SW 1271 (cell line): ENCODE results near the gene MLLT10.

Experiments
- DNase-seq, 2 experiments: peaks; one replicate each; lab custom pipeline; 2025; lab: John Stamatoyannopoulos, UW

MLLT10 gene

GRCh38 chr10:21732067-21732772, 198.2 kb downstream of the MLLT10 start:
- peak in 1 of 2 experiments; percentile 11 for DNase-seq

DNA sequence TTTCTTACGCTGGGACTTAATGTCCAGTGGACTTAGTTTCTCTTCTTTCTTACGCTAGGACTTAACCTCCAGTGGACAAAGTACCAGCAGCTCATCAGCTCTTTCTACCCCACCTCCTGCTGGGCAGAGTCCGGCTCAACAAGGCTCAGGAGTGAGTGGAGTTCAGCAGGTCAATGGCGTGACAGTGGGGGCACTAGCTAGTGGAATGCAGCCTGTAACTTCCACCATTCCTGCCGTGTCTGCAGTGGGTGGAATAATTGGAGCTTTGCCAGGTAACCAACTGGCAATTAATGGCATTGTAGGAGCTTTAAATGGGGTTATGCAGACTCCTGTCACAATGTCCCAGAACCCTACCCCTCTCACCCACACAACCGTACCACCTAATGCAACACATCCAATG, 199.7 kb downstream of the MLLT10 start:
- DNase-seq = no peak

DNA sequence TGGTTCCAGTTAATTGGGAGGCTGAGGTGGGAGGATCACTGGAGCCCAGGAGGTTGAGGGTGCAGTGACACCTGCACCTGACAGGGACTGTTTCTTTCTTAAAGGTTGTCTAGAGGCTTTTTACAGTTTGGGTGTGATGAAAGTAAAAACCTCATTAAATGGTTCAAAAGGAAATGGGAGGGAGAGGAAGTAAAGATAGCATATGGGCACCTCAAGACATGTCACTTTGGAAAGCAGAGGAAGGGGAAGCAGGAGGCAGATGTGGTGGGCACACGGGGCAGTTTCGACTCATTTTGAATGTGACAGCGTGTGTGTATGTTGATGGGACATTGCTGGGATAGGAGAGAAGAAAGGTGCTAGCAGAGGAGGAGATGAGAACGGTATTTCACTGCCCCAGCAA, 203.1 kb downstream of the MLLT10 start:
- DNase-seq = no peak

DNA sequence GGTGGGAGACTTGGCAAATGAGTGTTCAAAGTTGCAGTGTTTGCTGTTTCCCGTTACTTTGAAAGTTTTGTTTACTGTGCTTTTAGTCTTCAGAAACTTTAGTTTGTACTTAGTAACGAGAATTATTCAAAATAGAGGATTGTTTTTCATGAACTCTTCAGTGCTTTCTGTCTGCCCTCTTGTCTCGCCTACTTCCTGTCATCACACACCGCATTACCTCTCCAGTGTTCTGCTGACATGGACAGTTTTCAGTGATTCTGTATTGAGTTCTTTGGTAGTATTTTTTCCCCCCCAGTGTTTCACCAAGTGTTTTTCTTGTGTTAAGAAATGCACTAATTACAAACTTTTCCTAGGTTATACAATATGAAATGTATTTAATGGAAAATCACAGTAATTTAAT, 207.0 kb downstream of the MLLT10 start:
- no peak for DNase-seq

DNA sequence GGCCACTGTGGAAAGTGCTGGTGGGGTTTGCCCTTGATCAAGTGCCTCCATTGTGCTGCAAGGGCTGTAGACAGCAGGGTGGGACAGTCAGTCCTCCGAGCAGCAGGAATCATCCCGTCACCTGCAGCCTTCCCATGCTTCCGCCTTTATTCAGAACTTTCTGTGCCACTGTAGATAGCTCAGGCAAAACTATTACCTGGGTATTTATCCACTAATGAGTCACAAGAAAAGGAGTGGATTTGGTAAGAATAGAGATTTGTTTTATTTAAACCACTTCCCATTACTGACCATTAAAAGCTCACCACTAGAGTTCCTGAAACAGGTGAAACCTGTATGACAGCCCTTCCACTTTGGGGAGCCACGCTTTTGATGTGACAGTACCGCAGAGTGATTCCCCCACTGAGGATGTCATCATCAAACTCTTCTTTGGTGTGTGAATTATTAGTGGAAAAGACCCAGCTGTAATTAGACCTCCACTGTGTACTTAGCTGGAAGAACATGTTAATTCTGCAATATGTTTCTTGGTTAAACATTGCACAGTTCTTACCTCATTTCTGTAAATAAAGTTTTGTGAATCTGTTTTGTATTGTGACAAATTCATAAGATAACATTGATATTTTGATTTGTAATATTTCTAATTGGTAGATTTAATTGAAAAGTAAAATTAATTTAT, 208.8 kb downstream of the MLLT10 start:
- DNase-seq = no peak

GRCh38 chr10:21744223-21744622, 210.2 kb downstream of the MLLT10 start:
- DNase-seq = no peak

DNA sequence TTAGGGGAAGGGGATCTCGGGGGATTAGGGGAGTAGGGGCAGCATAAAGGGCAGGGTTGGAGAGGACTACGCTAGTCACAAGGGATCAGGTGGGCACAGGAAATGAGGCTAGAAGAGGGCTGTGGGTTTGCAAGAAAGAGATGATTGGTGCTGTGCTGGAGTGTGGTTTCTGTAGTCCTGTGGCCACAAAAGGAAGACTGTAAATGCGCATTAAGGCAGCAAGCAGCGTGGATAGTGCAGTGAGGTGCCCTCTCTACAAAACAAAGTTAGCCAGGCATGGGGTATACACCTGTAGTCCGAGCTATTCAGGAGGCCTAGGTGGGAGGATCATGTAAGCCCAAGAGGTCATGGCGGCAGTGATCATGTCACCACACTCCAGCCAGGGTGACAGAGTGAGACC, 212.1 kb downstream of the MLLT10 start:
- no peak for DNase-seq

DNA sequence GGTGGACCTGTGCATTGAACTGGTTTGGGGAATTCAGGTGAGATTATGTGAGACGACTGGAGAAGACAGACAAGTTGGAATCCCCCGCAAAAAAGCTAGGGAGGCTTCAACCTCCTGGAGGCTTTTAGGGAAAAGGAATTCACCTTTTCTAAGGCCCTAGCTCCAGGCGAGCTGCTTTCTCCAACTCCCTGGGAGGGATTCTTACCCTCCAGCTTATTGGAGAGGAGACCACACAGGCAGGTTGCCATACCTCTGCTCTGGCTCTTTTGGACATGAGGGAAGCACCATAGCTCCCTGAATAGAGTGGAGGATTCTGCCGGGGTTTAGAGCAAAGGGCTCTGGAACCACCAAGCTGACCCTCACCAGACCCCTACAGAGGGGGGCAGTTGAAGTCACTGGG, 213.8 kb downstream of the MLLT10 start:
- no peak for DNase-seq

DNA sequence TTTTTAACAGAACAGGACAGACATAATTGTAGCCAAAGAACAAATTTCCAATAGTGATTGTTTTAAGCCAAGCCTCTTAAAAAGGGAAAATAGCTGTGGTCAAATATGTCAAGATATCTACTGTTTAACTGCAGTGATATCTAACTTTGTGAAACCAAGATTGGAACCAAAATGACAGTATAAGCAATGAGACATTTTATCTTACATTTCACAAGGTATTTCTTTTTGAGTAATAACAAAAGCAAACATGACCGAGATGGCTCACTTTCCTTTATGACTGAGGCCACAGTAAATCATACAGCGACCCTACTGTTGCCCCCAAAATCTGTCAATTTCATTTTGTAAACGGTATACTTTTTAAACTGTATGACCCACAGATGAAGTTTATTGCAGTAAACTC, 215.8 kb downstream of the MLLT10 start:
- no peak for DNase-seq

GRCh38 chr10:21750424-21750823, 216.4 kb downstream of the MLLT10 start:
- no peak for DNase-seq

DNA sequence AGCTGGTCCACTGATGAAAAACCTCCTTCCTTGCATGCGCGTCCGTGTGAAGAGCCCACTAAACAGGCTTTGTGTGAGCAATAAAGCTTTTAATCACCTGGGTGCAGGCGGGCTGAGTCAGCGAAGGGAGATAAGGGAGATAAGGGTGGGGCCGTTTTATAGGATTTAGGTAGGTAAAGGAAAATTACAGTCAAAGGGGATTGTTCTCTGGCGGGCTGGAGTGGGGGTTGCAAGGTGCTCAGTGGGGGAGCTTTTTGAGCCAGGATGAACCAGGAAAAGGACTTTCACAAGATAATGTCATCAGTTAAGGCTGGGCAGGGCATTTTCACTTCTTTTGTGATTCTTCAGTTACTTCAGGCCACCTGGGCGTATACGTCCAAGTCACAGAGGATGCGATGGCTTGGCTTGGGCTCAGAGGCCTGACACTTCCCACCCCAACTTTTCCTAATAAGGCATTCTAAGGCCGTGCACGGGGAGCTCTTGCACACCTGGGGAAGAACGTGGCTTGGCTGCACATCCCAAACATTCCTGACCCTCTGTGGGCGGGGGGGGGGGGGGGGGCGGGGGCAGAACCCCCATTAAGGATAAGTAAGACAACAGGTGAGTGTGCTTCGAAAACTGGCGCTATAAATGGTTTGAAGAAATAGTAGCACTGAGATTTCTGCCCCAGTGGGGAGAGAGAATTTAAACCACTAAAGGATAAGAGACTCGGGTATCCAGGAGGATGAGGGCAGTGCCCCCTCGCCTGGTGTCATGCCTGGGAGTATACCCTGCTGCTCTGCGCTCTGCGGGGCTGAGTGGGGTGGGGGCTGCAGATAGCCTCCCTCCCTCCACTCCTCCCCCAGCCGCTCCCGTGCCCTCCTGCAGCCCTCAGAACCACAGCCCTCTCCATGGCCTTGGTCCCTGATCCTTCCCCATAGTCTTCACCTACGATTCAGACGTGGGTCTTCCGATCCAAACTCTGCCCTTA, 217.6 kb downstream of the MLLT10 start:
- DNase-seq = no peak

DNA sequence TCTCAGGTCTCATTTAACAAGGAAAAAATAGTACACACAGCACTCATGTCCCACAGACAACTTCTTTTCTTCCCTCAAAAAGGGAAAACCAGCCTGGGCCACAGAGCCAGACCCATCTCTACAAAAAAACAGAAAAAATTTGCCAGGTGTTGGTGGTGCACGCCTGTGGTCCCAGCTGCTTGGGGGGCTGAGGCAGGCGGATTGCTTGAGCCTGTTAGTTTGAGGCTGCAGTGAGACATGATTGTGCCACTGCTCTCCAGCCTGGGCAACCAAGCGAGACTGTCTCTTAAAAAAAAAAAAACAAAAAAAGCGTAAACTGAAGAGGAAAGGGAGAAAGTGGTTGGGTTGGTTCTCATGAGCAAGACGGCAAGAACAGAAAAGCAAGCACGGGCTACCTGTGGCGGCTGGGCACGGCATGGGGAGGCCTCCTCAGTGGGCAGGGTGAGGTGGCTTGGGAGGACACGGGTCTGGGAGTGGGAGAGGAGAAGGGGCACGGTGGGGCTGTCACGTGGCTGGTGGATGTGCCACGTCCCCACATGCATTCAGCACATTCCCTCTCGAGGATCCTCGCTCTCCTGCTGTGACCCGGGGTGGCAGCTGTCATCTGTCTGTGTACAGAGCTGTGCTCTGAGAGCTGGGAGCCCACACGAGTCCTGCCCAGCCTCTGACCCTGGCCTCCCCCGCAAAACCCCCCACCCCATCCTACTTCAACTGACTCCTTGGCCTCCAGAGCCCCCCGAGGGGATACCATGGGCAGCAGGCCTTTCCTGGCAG, 219.7 kb downstream of the MLLT10 start:
- DNase-seq = no peak

GRCh38 chr10:21754410-21755011, 220.5 kb downstream of the MLLT10 start:
- DNase-seq = no peak

GRCh38 chr10:21756707-21757106, 222.7 kb downstream of the MLLT10 start:
- DNase-seq = no peak

DNA sequence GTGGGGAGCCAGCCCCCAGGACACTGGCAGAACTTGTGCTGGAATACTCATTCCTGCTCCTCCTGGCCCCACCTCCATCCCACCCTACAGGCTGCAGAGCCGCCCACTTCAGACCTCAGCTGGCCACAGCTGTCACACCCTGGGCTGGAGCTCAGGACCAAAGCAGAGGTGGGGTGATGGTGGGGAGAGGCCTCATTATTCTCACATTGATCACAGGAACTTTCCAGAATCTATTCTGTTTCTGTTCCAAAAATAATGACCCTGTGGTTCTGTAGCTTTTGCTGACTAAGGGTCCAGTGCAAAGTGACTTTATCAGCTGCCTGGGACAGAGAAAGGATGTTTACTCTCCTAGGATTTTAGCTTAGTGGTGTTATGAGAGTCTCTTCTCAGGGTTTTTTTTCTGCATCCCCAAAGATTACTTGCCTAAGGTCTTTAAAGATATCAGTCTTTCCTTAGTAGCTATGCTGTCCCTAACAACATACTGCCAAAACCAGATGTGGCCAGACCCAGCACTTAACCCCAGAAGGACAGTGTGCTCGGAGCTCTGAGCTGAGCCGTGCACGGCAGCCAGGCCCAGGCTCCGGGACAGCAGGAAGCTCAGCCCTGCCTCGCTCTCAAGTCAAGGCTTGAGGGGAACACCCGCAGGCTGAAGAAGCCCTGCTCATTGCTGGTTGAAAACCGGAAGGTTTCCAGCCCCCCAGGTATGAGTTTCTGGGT, 223.3 kb downstream of the MLLT10 start:
- no peak for DNase-seq

DNA sequence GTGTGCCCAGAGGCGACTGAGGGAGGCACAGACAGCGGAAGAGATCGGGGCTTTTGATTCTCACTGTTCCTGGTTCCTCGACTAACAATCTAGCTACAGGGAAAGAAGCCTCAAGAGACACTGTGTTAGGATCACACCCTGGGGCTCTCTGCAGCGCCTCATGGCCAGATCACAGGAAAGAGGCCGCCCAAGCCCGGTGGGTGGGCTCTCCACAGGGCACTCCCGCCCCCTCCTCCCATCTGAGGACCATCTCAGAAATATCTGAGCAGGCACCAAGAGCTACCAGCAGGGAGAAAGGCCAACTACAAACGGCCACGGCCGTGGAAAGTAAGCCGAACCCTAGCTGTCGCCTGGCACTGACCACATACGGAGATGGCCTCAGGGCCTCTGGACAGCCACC, 224.2 kb downstream of the MLLT10 start:
- DNase-seq = no peak

- no peak for DNase-seq
Measured at GRCh38 chr10:21758696-21759095, 224.7 kb downstream of the MLLT10 start.

DNA sequence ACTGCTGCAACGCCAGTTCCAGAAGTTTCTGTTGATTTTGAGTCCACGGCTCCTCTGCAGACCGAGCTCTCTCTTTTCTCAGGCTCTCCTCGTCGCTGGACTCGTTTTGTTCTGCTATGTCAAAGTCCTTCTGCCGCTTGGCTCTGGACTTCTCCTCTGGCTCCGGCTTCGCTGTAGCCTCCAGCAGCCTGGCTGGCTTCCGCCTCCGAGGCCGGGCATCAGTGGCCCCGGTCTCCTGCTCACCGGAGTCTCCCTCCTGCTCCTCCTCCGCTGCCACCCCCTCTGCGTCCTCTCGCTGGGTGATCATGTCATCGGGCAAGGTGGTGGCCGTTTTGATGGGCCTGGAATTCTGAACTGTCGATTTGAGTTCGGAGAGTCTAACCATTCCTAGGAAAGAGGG, 225.2 kb downstream of the MLLT10 start:
- DNase-seq = no peak

- no peak for DNase-seq
Measured at GRCh38 chr10:21760332-21760731, 226.3 kb downstream of the MLLT10 start.

DNA sequence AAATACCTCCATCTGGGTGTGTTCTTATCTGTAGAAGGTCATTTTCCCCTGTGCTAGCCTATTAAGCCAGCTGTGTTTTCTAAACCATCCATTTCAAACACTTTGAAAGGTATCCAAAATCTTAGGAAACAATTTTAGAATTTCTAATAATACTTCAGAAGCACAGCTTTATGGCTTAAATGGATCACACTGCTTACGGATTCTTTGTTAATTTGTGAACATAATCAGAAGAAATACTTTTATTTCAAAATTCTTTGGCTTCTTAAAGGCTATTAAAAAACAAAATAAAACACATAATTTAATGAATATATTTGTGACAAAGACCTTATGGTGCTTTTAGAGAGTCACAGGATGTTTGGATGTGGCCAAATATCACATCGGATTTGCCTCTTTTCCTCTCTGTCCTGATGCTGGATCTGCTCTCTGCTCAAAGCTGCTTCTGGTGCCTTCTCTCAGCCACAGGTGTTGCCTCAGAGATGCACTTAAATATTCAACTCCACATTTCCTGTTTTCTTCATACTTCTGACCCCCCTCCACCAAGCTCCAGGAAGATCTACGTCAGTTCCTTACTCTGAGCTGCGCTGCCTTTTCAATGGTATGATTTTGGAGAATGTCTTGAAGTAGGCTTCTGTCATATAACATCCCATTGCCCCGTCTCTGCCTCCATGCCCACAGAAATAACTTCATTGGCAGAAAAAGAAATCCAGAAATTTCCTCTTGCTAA, 230.6 kb downstream of the MLLT10 start:
- no peak for DNase-seq
